Body of pancreas (tissue), 4 donors: Measurements from ENCODE around the gene KCTD21.

Source experiments
- CTCF ChIP-seq, 7 experiments: fragments of 450-650 bp in 4 of 7; fragments of 200-600 bp in 3 of 7; sonication (generic) in 3 of 7; IDR thresholded peaks; one replicate each; pipeline ENCODE4 v1.5.1; 2016 to 2019; ENCODE audit warnings: antibody characterized with exemption in 7 of 7
- POLR2A ChIP-seq, 3 donors: fragments of 450-650 bp; IDR thresholded peaks; one replicate each; pipeline ENCODE4 v1.6.1; 2016; ENCODE audit warnings: antibody characterized with exemption in 3 of 3, mild to moderate bottlenecking in 2 of 3

- TF ChIP-seq POLR2A (IDR thresholded peaks at IDR 0.05) (no peak), CTCF (IDR thresholded peaks at IDR 0.05) (no peak)
Observed at GRCh38 chr11:78195917-78196560, 7.6 kb upstream of the KCTD21 start.
